Measurements from ENCODE around the gene HOXC10.

The HOXC10 gene

GRCh38 chr12:53938326-53939140 lies 46.4 kb upstream of the HOXC10 start, which contains the start of gene HOXC13:
Gene HOXC13, plus strand, starts transcription at chr12:53938831. Its CDS starts 76 bp downstream, at chr12:53938907.
- Histone ChIP-seq H3K27ac (no peak within 1 kb of the TSS), H2AFZ (ENCODE audit: low read depth) (peak within 1 kb of the TSS; percentile 43; the same call in 1 of the 2 replicates), H3K9ac (no peak within 1 kb of the TSS), H3K4me1 (ENCODE audit: low read depth, poor library complexity, severe bottlenecking) (no peaks in the 10 kb centered on the region), H3K27me3 (ENCODE audit: insufficient read depth, low read depth) (peaks cover 76% of the 10 kb centered on the region), H3K36me3 (ENCODE audit: insufficient read depth) (no peaks in the 10 kb centered on the region), H3K4me3 (IDR thresholded peaks at IDR 0.05; ENCODE audit: insufficient read depth, low read depth, low read length) (no peak within 1 kb of the TSS), H4K20me1 (ENCODE audit: insufficient read depth) (no peaks in the 10 kb centered on the region), H3K79me2 (ENCODE audit: insufficient read depth, low read depth) (no peaks in the 10 kb centered on the region), H3K4me2 (no peak within 1 kb of the TSS)
- TF ChIP-seq, protein P1, sequence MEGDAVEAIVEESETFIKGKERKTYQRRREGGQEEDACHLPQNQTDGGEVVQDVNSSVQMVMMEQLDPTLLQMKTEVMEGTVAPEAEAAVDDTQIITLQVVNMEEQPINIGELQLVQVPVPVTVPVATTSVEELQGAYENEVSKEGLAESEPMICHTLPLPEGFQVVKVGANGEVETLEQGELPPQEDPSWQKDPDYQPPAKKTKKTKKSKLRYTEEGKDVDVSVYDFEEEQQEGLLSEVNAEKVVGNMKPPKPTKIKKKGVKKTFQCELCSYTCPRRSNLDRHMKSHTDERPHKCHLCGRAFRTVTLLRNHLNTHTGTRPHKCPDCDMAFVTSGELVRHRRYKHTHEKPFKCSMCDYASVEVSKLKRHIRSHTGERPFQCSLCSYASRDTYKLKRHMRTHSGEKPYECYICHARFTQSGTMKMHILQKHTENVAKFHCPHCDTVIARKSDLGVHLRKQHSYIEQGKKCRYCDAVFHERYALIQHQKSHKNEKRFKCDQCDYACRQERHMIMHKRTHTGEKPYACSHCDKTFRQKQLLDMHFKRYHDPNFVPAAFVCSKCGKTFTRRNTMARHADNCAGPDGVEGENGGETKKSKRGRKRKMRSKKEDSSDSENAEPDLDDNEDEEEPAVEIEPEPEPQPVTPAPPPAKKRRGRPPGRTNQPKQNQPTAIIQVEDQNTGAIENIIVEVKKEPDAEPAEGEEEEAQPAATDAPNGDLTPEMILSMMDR (conservative IDR thresholded peaks at IDR 0.05; ENCODE audit: low read depth, low read length): no peak

- H4K20me1 ChIP-seq (ENCODE audit: insufficient read depth): no peaks in the 10 kb centered on the region
- H3K27ac ChIP-seq: no peak overlapping the region
- no peak overlapping the region for H3K4me2 ChIP-seq
- peaks cover 69% of the 10 kb centered on the region for H3K27me3 ChIP-seq (ENCODE audit: insufficient read depth, low read depth)
- H3K4me1 ChIP-seq (ENCODE audit: low read depth, poor library complexity, severe bottlenecking): no peaks in the 10 kb centered on the region
- H2AFZ ChIP-seq (ENCODE audit: low read depth): peak overlapping the region; percentile 43; the same call in 1 of the 2 replicates
- no peaks in the 10 kb centered on the region for H3K36me3 ChIP-seq (ENCODE audit: insufficient read depth)
- no peak overlapping the region for H3K9ac ChIP-seq
- TF ChIP-seq, protein P1 (conservative IDR thresholded peaks at IDR 0.05; ENCODE audit: low read depth, low read length): no peak
- no peaks in the 10 kb centered on the region for H3K79me2 ChIP-seq (ENCODE audit: insufficient read depth, low read depth)
- no peak overlapping the region for H3K4me3 ChIP-seq (IDR thresholded peaks at IDR 0.05; ENCODE audit: insufficient read depth, low read depth, low read length)
These were observed 45.5 kb upstream of the HOXC10 start for GRCh38 chr12:53939141-53940108.

DNA sequence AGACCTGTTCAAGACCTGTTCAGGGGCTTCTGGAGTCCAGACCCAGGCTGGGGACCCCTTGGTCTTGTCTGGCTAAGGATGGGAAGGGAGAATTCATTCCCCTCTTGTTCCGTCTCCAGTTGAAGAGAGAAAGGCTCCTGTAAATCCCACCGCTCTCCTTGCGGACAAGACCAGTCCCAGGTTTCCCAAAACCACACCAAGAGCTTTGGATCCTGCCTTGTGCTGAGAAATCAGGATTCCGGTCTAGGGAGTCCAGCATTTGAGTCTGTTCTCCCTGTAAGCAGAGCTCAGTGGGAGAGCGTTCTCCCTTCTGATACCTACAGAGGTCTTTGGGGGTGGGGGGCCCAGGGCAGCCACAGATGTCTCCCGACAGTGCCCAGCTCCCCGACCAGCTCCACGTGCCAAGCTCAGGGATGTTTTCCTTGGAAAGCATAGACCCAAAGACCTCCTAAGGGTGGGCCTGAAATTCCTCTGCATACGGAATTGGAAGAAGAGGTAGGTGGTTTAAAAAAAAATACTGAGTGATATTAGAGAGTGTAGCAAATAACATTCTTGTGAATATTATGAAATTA lies 44.4 kb upstream of the HOXC10 start:
- H4K20me1 ChIP-seq (ENCODE audit: insufficient read depth): no peaks in the 10 kb centered on the region
- H3K27me3 ChIP-seq (ENCODE audit: insufficient read depth, low read depth): peaks cover 68% of the 10 kb centered on the region
- no peaks in the 10 kb centered on the region for H3K79me2 ChIP-seq (ENCODE audit: insufficient read depth, low read depth)
- H3K9ac ChIP-seq: no peak overlapping the region
- TF ChIP-seq, protein P1 (conservative IDR thresholded peaks at IDR 0.05; ENCODE audit: low read depth, low read length): no peak
- H3K4me3 ChIP-seq (IDR thresholded peaks at IDR 0.05; ENCODE audit: insufficient read depth, low read depth, low read length): no peak overlapping the region
- H3K36me3 ChIP-seq (ENCODE audit: insufficient read depth): no peaks in the 10 kb centered on the region
- no peak overlapping the region for H3K4me2 ChIP-seq
- no peak overlapping the region for H2AFZ ChIP-seq (ENCODE audit: low read depth)
- H3K27ac ChIP-seq: no peak overlapping the region
- H3K4me1 ChIP-seq (ENCODE audit: low read depth, poor library complexity, severe bottlenecking): no peaks in the 10 kb centered on the region

- Histone ChIP-seq H3K79me2 (ENCODE audit: insufficient read depth, low read depth) (no peaks in the 10 kb centered on the region), H2AFZ (ENCODE audit: low read depth) (no peak overlapping the region), H4K20me1 (ENCODE audit: insufficient read depth) (no peaks in the 10 kb centered on the region), H3K27ac (no peak overlapping the region), H3K4me1 (ENCODE audit: low read depth, poor library complexity, severe bottlenecking) (no peaks in the 10 kb centered on the region), H3K9ac (no peak overlapping the region), H3K4me3 (IDR thresholded peaks at IDR 0.05; ENCODE audit: insufficient read depth, low read depth, low read length) (no peak overlapping the region), H3K36me3 (ENCODE audit: insufficient read depth) (no peaks in the 10 kb centered on the region), H3K4me2 (no peak overlapping the region), H3K27me3 (ENCODE audit: insufficient read depth, low read depth) (peaks cover 68% of the 10 kb centered on the region)
- TF ChIP-seq, protein P1 (conservative IDR thresholded peaks at IDR 0.05; ENCODE audit: low read depth, low read length): no peak; the same call in 1 of the 2 replicates
These were observed 43.8 kb upstream of the HOXC10 start for GRCh38 chr12:53941187-53941586.

Measured in KMS-11 (cell line).